WERI-Rb-1 (cell line): ENCODE results near the gene CFAP206.

ENCODE experiments used
- DNase-seq: peaks from one replicate; pipeline ENCODE4 v3.0.0-alpha.2; 2020
- H3K27ac ChIP-seq: fragments of 250-450 bp; sonication (Bioruptor Pico); 2 replicates; pipeline ENCODE4 v1.5.1; 2020; ENCODE audit warnings: mild to moderate bottlenecking, moderate library complexity
- H3K27me3 ChIP-seq: fragments of 250-450 bp; sonication (Bioruptor Pico); 2 replicates; pipeline ENCODE4 v1.5.1; 2021; ENCODE audit warnings: mild to moderate bottlenecking, low read depth, moderate library complexity; ENCODE audit not compliant: insufficient read depth, severe bottlenecking
- H3K36me3 ChIP-seq: fragments of 250-450 bp; sonication (Bioruptor Pico); 2 replicates; pipeline ENCODE4 v1.5.1; 2020; ENCODE audit warnings: mild to moderate bottlenecking, moderate library complexity
- H3K4me3 ChIP-seq: 2 replicates; pipeline ENCODE4 v1.5.1; 2011; ENCODE audit warnings: low read depth, mild to moderate bottlenecking, control low read depth, low read length
- H3K9me3 ChIP-seq: fragments of 250-450 bp; sonication (Bioruptor Pico); 2 replicates; pipeline ENCODE4 v1.5.1; 2021; ENCODE audit warnings: mild to moderate bottlenecking, moderate library complexity; ENCODE audit not compliant: severe bottlenecking
- TF ChIP-seq, protein P1 (sequence below): IDR thresholded peaks from 2 replicates; pipeline ENCODE4 v1.5.1; 2011; ENCODE audit warnings: low read depth, mild to moderate bottlenecking, control low read depth, inconsistent platforms, low read length

Gene CFAP206

DNA sequence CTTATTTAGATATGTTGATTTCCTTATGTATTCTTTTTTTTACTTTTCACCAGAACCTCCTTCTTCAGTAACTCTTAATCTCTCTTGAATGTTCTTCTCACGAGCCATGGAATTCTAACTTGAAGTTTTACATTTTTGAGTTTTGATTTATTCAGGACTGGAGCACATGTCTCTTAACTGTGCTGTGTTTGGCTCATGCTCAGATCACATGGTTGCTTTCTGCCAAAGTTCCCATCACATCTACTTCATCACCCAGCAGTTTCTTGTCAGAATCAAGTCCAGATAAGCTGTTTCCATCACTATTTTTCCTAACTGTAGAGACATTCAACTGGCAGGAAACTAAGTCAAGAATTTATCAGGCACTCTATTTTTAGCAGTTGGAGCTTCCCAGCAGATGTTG is 96.7 kb downstream of the CFAP206 start:
- no peak for DNase-seq
- TF ChIP-seq, protein P1, sequence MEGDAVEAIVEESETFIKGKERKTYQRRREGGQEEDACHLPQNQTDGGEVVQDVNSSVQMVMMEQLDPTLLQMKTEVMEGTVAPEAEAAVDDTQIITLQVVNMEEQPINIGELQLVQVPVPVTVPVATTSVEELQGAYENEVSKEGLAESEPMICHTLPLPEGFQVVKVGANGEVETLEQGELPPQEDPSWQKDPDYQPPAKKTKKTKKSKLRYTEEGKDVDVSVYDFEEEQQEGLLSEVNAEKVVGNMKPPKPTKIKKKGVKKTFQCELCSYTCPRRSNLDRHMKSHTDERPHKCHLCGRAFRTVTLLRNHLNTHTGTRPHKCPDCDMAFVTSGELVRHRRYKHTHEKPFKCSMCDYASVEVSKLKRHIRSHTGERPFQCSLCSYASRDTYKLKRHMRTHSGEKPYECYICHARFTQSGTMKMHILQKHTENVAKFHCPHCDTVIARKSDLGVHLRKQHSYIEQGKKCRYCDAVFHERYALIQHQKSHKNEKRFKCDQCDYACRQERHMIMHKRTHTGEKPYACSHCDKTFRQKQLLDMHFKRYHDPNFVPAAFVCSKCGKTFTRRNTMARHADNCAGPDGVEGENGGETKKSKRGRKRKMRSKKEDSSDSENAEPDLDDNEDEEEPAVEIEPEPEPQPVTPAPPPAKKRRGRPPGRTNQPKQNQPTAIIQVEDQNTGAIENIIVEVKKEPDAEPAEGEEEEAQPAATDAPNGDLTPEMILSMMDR = no peak
- H3K9me3 ChIP-seq = no peaks in the 10 kb centered on the region
- no peak overlapping the region for H3K4me3 ChIP-seq
- no peak overlapping the region for H3K27ac ChIP-seq
- peaks cover 9% of the 10 kb centered on the region for H3K36me3 ChIP-seq
- no peaks in the 10 kb centered on the region for H3K27me3 ChIP-seq
